Lower leg skin (tissue), 3 donors: Measurements from ENCODE around the gene GTF3A.

Experiments
- CTCF ChIP-seq, 3 donors: fragments of 450-650 bp; IDR thresholded peaks; one replicate each; pipeline ENCODE4 v1.5.1; 2016; ENCODE audit warnings: antibody characterized with exemption in 3 of 3, mild to moderate bottlenecking in 3 of 3, moderate library complexity in 2 of 3
- POLR2A ChIP-seq, 2 donors: fragments of 450-650 bp; IDR thresholded peaks; one replicate each; pipeline ENCODE4 v1.6.1; 2016 to 2017; ENCODE audit warnings: antibody characterized with exemption in 2 of 2, mild to moderate bottlenecking in 1 of 2, moderate library complexity in 1 of 2

DNA sequence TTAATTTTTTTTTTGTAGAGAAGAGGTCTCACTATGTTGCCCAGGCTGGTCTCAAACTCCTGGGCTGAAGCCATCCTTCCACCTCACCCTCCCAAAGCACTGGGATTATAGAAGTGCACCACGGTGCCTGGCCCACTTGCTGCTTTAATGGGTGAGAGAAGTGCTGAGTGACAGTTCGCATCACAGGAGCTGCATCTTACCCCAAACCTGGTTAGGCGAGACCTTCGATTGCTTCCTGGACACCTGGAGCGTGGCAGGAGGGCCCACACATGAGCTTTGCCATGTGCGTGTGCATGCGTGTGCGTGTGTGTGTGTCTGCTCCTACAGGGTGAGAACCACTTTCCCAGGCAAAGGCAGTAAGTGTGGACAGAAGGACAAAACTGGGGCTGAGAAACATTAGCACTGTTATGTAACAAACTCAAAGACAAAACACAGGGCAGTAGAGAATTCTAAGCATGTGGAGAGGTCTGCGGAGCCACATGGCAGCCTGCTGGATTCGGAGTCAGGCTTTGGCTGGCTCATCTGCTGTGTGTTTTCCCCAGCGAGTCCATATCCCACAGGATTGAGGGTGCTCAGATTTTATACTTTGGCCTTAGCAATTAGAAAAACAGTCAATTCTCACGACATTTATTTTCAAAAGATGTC lies 37.6 kb downstream of the GTF3A start:
- TF ChIP-seq POLR2A (IDR thresholded peaks at IDR 0.05) (no peak), CTCF (IDR thresholded peaks at IDR 0.05) (no peak)
